Upper lobe of left lung (tissue), 6 donors: ENCODE data around the gene CAP2. TPM values are rescaled to one million over a fixed set of nuclear protein-coding genes. Genes with fewer than 3 reads are reported as not detected.
"Not testable (repeated sequence)": the region's sequence is repeated elsewhere in the genome, so short reads cannot be mapped to it uniquely, and the experiment has no call there.

Experiments
- ATAC-seq, 2 donors: fragments of 200-7000 bp; cut with Tn5 transposase; one replicate each; pipeline ENCODE4 v1.9.1; 2022; ENCODE audit warnings: mild to moderate bottlenecking in 2 of 2, moderate library complexity in 2 of 2; ENCODE audit not compliant: low FRiP score in 2 of 2
- DNase-seq, 2 donors: peaks; one replicate each; pipeline ENCODE4 v3.0.0-alpha.2; 2019 to 2020
- H3K27ac ChIP-seq, 4 donors: fragments of 200-600 bp; sonication (generic); one replicate each; pipeline ENCODE4 v1.5.1; 2016 to 2019
- H3K27me3 ChIP-seq, 4 donors: fragments of 200-600 bp; sonication (generic); one replicate each; pipeline ENCODE4 v1.5.1; 2017 to 2019
- H3K36me3 ChIP-seq, 4 donors: fragments of 200-600 bp; sonication (generic); one replicate each; pipeline ENCODE4 v1.5.1; 2016 to 2019
- H3K4me1 ChIP-seq, 4 donors: fragments of 200-600 bp; sonication (generic); one replicate each; pipeline ENCODE4 v1.5.1; 2018 to 2019
- H3K4me3 ChIP-seq, 4 donors: fragments of 200-600 bp; sonication (generic); one replicate each; pipeline ENCODE4 v1.5.1; 2017 to 2019; ENCODE audit warnings: mild to moderate bottlenecking in 2 of 4, moderate library complexity in 1 of 4
- H3K9me3 ChIP-seq, 4 donors: fragments of 200-600 bp; sonication (generic); one replicate each; pipeline ENCODE4 v1.5.1; 2018 to 2019
- EP300 ChIP-seq, 4 donors: sonication (generic); formaldehyde crosslinking; IDR thresholded peaks; one replicate each; pipeline ENCODE4 v1.5.1; 2017; ENCODE audit warnings: antibody characterized with exemption in 4 of 4, control low read depth in 2 of 4
- POLR2A ChIP-seq, 4 donors: fragments of 450-650 bp; IDR thresholded peaks; one replicate each; pipeline ENCODE4 v1.5.1; 2016 to 2017; ENCODE audit warnings: antibody characterized with exemption in 4 of 4, mild to moderate bottlenecking in 2 of 4
- POLR2AphosphoS5 ChIP-seq, 2 donors: sonication (generic); formaldehyde crosslinking; IDR thresholded peaks; one replicate each; pipeline ENCODE4 v1.5.1; 2017; ENCODE audit warnings: antibody characterized with exemption in 2 of 2
- WGBS, 2 donors: methylation state at CpG; one replicate each; pipeline ENCODE4 v1.1.5; 2017 to 2018; 5-methylcytosine and 5-hydroxymethylcytosine counted together
- total RNA-seq, 6 donors: library from RNA; depleted of rRNA in 4 of 6; stranded (reverse); fragments of >200 nt in 4 of 6; gene quantifications; one replicate each; pipeline versions ENCODE4 v1.1.0 to v1.2.1, GENCODE V29; 2016 to 2021
- TF ChIP-seq, protein P1 (sequence below), 6 experiments: fragments of 450-650 bp in 4 of 6; fragments of 200-600 bp in 2 of 6; sonication (generic) in 2 of 6; IDR thresholded peaks; one replicate each; pipeline ENCODE4 v1.5.1; 2016 to 2019; ENCODE audit warnings: antibody characterized with exemption in 6 of 6
- donor health status: DM: no; HTN: no; CAD: no; lungs with moderate emphysema.
- donor health status: DM: no; HTN: yes; CAD: no; lungs with severe emphysema.

Gene CAP2
- total RNA-seq, 6 donors from 2014 or later, result 0.55 to 6.5 (median 4.3) TPM

DNA sequence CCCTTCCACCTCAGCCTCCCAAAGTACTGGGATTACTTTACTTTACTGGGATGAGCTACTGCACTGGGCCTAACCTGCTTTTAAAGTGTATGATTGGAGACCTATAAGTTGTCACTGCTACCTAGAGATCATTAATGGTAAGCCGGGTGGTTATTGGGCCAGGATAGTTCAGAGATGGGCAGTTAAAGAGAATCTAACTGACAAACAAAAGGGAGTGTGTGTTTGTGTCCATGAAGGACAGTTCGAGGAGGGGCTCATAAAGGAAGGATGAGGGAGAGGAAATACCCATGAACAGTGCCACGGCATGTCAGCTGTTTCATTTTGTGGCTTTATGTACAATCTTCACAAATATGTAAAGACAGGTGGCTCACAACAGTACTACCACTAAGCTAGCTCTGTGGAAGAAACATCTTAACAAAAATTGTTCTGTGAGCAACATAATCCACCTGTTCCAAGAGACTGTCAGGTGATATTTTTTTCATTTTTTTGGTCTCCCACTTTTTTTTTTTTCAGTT, 137.0 kb downstream of the CAP2 start:
- no peak for TF ChIP-seq EP300 (IDR thresholded peaks at IDR 0.05)
- TF ChIP-seq POLR2A (IDR thresholded peaks at IDR 0.05), result no peak
- TF ChIP-seq POLR2AphosphoS5 (IDR thresholded peaks at IDR 0.05), result no peak
- TF ChIP-seq, protein P1, sequence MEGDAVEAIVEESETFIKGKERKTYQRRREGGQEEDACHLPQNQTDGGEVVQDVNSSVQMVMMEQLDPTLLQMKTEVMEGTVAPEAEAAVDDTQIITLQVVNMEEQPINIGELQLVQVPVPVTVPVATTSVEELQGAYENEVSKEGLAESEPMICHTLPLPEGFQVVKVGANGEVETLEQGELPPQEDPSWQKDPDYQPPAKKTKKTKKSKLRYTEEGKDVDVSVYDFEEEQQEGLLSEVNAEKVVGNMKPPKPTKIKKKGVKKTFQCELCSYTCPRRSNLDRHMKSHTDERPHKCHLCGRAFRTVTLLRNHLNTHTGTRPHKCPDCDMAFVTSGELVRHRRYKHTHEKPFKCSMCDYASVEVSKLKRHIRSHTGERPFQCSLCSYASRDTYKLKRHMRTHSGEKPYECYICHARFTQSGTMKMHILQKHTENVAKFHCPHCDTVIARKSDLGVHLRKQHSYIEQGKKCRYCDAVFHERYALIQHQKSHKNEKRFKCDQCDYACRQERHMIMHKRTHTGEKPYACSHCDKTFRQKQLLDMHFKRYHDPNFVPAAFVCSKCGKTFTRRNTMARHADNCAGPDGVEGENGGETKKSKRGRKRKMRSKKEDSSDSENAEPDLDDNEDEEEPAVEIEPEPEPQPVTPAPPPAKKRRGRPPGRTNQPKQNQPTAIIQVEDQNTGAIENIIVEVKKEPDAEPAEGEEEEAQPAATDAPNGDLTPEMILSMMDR (IDR thresholded peaks at IDR 0.05), result no peak
- H3K9me3 ChIP-seq, result no peaks in the 10 kb centered on the region
- H3K36me3 ChIP-seq, result no peaks in the 10 kb centered on the region
- WGBS, 2 donors, result 59 to 76% methylated on average over 3 of the region's 3 CpGs
- no peaks in the 10 kb centered on the region for H3K27me3 ChIP-seq
- no peak overlapping the region for H3K27ac ChIP-seq
- ATAC-seq, result no peak
- H3K4me1 ChIP-seq, result no peaks in the 10 kb centered on the region
- DNase-seq, result no peak
- H3K4me3 ChIP-seq, result no peak overlapping the region

DNA sequence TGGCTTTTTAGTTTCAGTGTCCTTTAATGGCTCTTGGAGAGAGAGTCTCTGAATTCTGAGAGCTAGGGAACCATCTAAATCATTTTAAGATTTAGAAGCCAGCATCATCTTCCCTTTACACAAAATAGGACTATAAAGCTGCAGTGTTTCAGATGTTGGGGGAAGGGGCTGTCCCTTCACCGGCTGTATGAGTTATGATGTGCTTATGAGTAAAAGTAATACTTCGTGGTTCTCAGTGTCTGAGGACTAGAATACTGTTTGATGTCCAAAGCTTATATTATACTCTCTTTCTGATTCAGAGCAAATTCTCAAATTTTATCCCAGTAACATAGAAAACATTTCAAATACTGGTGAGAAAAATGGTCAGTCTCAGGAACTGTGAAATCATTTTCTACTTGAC, 143.2 kb downstream of the CAP2 start:
- ATAC-seq (no peak), DNase-seq (no peak)
- Histone ChIP-seq H3K4me3 (no peak overlapping the region), H3K27ac (no peak overlapping the region), H3K27me3 (no peaks in the 10 kb centered on the region), H3K36me3 (no peaks in the 10 kb centered on the region), H3K4me1 (no peaks in the 10 kb centered on the region), H3K9me3 (no peaks in the 10 kb centered on the region)
- 58 to 69% methylated on average over 2 of the region's 2 CpGs for WGBS, 2 donors
- no peak for TF ChIP-seq POLR2AphosphoS5 (IDR thresholded peaks at IDR 0.05)
- TF ChIP-seq POLR2A (IDR thresholded peaks at IDR 0.05), result no peak
- TF ChIP-seq, protein P1 (IDR thresholded peaks at IDR 0.05), result no peak
- TF ChIP-seq EP300 (IDR thresholded peaks at IDR 0.05), result no peak

DNA sequence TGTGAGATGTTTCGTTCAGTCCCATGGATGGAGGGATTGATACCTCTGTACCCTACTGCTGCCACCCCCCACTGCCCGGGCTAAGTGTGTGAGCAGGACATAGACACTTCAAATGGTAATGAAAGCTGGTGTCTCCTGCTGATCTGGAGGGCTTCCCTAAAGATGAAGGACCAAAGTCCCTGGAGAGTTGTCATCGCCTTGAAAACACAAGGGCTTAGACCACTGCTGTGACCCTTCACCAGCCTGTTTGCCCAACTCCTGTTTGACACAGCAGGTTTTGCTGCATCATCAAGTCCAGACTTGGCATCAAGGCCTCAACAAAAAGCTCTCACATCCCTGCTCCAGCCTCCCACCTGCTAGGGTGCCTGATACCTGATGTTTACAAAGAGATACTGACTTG, 148.8 kb downstream of the CAP2 start:
- Histone ChIP-seq H3K4me3 (no peak overlapping the region), H3K27ac (no peak overlapping the region), H3K36me3 (peaks cover 0 to 3% (median 0%) of the 10 kb centered on the region in 4 donors), H3K27me3 (no peaks in the 10 kb centered on the region), H3K4me1 (no peaks in the 10 kb centered on the region), H3K9me3 (no peaks in the 10 kb centered on the region)
- TF ChIP-seq EP300 (IDR thresholded peaks at IDR 0.05) (no peak), POLR2A (IDR thresholded peaks at IDR 0.05) (no peak), POLR2AphosphoS5 (IDR thresholded peaks at IDR 0.05) (no peak)
- TF ChIP-seq, protein P1 (IDR thresholded peaks at IDR 0.05), result no peak
- ATAC-seq, result no peak
- DNase-seq, result no peak
- 77 to 97% methylated on average over 3 of the region's 3 CpGs for WGBS, 2 donors

DNA sequence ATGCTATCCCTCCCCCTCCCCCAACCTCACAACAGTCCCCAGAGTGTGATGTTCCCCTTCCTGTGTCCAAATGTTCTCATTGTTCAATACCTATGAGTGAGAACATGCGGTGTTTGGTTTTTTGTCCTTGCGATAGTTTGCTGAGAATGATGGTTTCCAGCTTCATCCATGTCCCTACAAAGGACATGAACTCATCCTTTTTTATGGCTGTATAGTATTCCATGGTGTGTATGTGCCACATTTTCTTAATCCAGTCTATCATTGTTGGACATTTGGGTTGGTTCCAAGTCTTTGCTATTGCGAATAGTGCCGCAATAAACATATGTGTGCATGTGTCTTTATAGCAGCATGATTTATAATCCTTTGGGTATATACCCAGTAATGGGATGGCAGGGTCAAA, 152.3 kb downstream of the CAP2 start:
- H3K27ac ChIP-seq, H3K9me3 ChIP-seq, H3K4me1 ChIP-seq, H3K27me3 ChIP-seq, DNase-seq, H3K4me3 ChIP-seq, ATAC-seq, H3K36me3 ChIP-seq: not testable (repeated sequence)
- 80 to 98% methylated on average over 4 of the region's 4 CpGs for WGBS, 2 donors

DNA sequence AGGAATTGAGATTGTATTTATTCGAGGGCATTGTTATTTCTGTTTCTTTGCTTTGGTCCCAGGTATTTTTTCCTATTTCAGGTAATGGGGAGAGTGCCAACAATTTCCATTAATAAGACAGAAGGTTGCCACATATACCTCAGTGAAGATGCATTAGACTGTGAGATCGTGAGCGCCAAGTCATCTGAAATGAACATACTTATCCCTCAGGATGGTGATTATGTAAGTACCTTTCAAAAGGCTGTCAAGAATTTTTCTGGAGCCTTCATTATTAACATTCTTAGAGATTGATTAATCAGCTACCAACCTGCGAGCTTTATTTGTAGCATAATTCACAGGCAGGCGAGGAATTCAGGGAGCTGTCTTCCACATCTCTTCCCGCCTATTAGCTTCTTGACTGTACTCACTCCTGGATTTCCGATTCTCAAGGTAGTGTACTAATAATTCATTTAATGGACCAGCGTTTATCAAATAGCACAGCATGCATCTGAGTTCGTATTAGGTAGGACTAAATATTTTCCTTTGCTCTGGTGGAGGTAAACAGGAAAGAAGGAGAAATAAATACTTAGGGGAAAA, 158.1 kb downstream of the CAP2 start:
- H3K27me3 ChIP-seq, result no peaks in the 10 kb centered on the region
- H3K4me3 ChIP-seq, result no peak overlapping the region
- H3K36me3 ChIP-seq, result no peaks in the 10 kb centered on the region
- H3K4me1 ChIP-seq, result no peaks in the 10 kb centered on the region
- H3K27ac ChIP-seq, result no peak overlapping the region
- ATAC-seq (no peak), DNase-seq (no peak)
- WGBS, 2 donors, result 88 to 89% methylated on average over 9 of the region's 9 CpGs
- TF ChIP-seq POLR2AphosphoS5 (IDR thresholded peaks at IDR 0.05) (no peak), POLR2A (IDR thresholded peaks at IDR 0.05) (no peak), EP300 (IDR thresholded peaks at IDR 0.05) (no peak)
- TF ChIP-seq, protein P1 (IDR thresholded peaks at IDR 0.05), result no peak
- H3K9me3 ChIP-seq, result no peaks in the 10 kb centered on the region
